Mucosa of stomach (tissue), 1 donor: ENCODE results near the gene CROCC2.

Experiments
- H3K27me3 ChIP-seq: one replicate; pipeline ENCODE4 v1.7.0; 2013; ENCODE audit warnings: mild to moderate bottlenecking, low read length; ENCODE audit not compliant: control insufficient read depth, insufficient read depth
- H3K36me3 ChIP-seq: one replicate; pipeline ENCODE4 v1.7.0; 2013; ENCODE audit warnings: low read length; ENCODE audit not compliant: control insufficient read depth, insufficient read depth
- H3K4me1 ChIP-seq: one replicate; pipeline ENCODE4 v1.7.0; 2013; ENCODE audit warnings: mild to moderate bottlenecking, low read length; ENCODE audit not compliant: control insufficient read depth, insufficient read depth
- H3K4me3 ChIP-seq: one replicate; pipeline ENCODE4 v1.7.0; 2013; ENCODE audit warnings: low read length
- H3K9ac ChIP-seq: one replicate; pipeline ENCODE4 v1.7.0; 2013; ENCODE audit warnings: mild to moderate bottlenecking, low read length, moderate library complexity
- H3K9me3 ChIP-seq: one replicate; pipeline ENCODE4 v1.7.0; 2013; ENCODE audit warnings: mild to moderate bottlenecking, low read length, moderate library complexity; ENCODE audit not compliant: control insufficient read depth
- donor health status: Pancreatic carcinoma.

The CROCC2 gene

GRCh38 chr2:240925568-240926515, 19.7 kb downstream of the CROCC2 start:
- H3K4me3 ChIP-seq, result no peak overlapping the region
- no peaks in the 10 kb centered on the region for H3K9me3 ChIP-seq
- no peaks in the 10 kb centered on the region for H3K27me3 ChIP-seq
- H3K9ac ChIP-seq, result no peak overlapping the region
- no peaks in the 10 kb centered on the region for H3K36me3 ChIP-seq
- H3K4me1 ChIP-seq, result no peaks in the 10 kb centered on the region

GRCh38 chr2:240926516-240927389, 20.6 kb downstream of the CROCC2 start:
- no peaks in the 10 kb centered on the region for H3K9me3 ChIP-seq
- no peaks in the 10 kb centered on the region for H3K36me3 ChIP-seq
- H3K9ac ChIP-seq, result no peak overlapping the region
- no peaks in the 10 kb centered on the region for H3K4me1 ChIP-seq
- H3K4me3 ChIP-seq, result no peak overlapping the region
- H3K27me3 ChIP-seq, result no peaks in the 10 kb centered on the region

GRCh38 chr2:240927390-240927781, 21.2 kb downstream of the CROCC2 start:
- H3K36me3 ChIP-seq, result no peaks in the 10 kb centered on the region
- no peak overlapping the region for H3K4me3 ChIP-seq
- H3K9ac ChIP-seq, result no peak overlapping the region
- H3K27me3 ChIP-seq, result no peaks in the 10 kb centered on the region
- no peaks in the 10 kb centered on the region for H3K9me3 ChIP-seq
- H3K4me1 ChIP-seq, result no peaks in the 10 kb centered on the region

GRCh38 chr2:240928476-240929363, 22.6 kb downstream of the CROCC2 start:
- Histone ChIP-seq H3K4me1 (no peaks in the 10 kb centered on the region), H3K27me3 (no peaks in the 10 kb centered on the region), H3K9me3 (no peaks in the 10 kb centered on the region), H3K9ac (no peak overlapping the region), H3K36me3 (no peaks in the 10 kb centered on the region), H3K4me3 (no peak overlapping the region)

GRCh38 chr2:240929364-240930095, 23.4 kb downstream of the CROCC2 start:
- no peaks in the 10 kb centered on the region for H3K9me3 ChIP-seq
- no peaks in the 10 kb centered on the region for H3K27me3 ChIP-seq
- H3K9ac ChIP-seq, result no peak overlapping the region
- H3K36me3 ChIP-seq, result no peaks in the 10 kb centered on the region
- no peaks in the 10 kb centered on the region for H3K4me1 ChIP-seq
- no peak overlapping the region for H3K4me3 ChIP-seq

- Histone ChIP-seq H3K9me3 (no peaks in the 10 kb centered on the region), H3K4me3 (no peak overlapping the region), H3K4me1 (no peaks in the 10 kb centered on the region), H3K36me3 (no peaks in the 10 kb centered on the region), H3K9ac (no peak overlapping the region), H3K27me3 (no peaks in the 10 kb centered on the region)
Measured at GRCh38 chr2:240930096-240930630, 24.0 kb downstream of the CROCC2 start.

- no peaks in the 10 kb centered on the region for H3K9me3 ChIP-seq
- no peaks in the 10 kb centered on the region for H3K4me1 ChIP-seq
- no peaks in the 10 kb centered on the region for H3K27me3 ChIP-seq
- no peak overlapping the region for H3K4me3 ChIP-seq
- H3K9ac ChIP-seq, result no peak overlapping the region
- no peaks in the 10 kb centered on the region for H3K36me3 ChIP-seq
Measured at GRCh38 chr2:240930631-240931318, 24.6 kb downstream of the CROCC2 start.

- Histone ChIP-seq H3K9me3 (no peaks in the 10 kb centered on the region), H3K4me1 (no peaks in the 10 kb centered on the region), H3K36me3 (no peaks in the 10 kb centered on the region), H3K4me3 (no peak overlapping the region), H3K27me3 (no peaks in the 10 kb centered on the region), H3K9ac (no peak overlapping the region)
Measured at GRCh38 chr2:240931319-240931949, 25.3 kb downstream of the CROCC2 start.

- Histone ChIP-seq H3K27me3 (no peaks in the 10 kb centered on the region), H3K4me3 (no peak overlapping the region), H3K9me3 (no peaks in the 10 kb centered on the region), H3K36me3 (no peaks in the 10 kb centered on the region), H3K9ac (no peak overlapping the region), H3K4me1 (no peaks in the 10 kb centered on the region)
Measured at GRCh38 chr2:240932001-240932723, 26.0 kb downstream of the CROCC2 start.

GRCh38 chr2:240932724-240933047, 26.6 kb downstream of the CROCC2 start:
- no peak overlapping the region for H3K9ac ChIP-seq
- no peaks in the 10 kb centered on the region for H3K9me3 ChIP-seq
- no peak overlapping the region for H3K4me3 ChIP-seq
- H3K4me1 ChIP-seq, result no peaks in the 10 kb centered on the region
- no peaks in the 10 kb centered on the region for H3K36me3 ChIP-seq
- H3K27me3 ChIP-seq, result no peaks in the 10 kb centered on the region
